Upper lobe of left lung (tissue), 4 donors: ENCODE results near the gene LRP8.

Experiments
- EP300 ChIP-seq, 4 donors: sonication (generic); formaldehyde crosslinking; IDR thresholded peaks; one replicate each; pipeline ENCODE4 v1.5.1; 2017; ENCODE audit warnings: antibody characterized with exemption in 4 of 4, control low read depth in 2 of 4
- POLR2A ChIP-seq, 4 donors: fragments of 450-650 bp; IDR thresholded peaks; one replicate each; pipeline ENCODE4 v1.5.1; 2016 to 2017; ENCODE audit warnings: antibody characterized with exemption in 4 of 4, mild to moderate bottlenecking in 2 of 4
- TF ChIP-seq, protein P1 (sequence below), 6 experiments: fragments of 450-650 bp in 4 of 6; fragments of 200-600 bp in 2 of 6; sonication (generic) in 2 of 6; IDR thresholded peaks; one replicate each; pipeline ENCODE4 v1.5.1; 2016 to 2019; ENCODE audit warnings: antibody characterized with exemption in 6 of 6

DNA sequence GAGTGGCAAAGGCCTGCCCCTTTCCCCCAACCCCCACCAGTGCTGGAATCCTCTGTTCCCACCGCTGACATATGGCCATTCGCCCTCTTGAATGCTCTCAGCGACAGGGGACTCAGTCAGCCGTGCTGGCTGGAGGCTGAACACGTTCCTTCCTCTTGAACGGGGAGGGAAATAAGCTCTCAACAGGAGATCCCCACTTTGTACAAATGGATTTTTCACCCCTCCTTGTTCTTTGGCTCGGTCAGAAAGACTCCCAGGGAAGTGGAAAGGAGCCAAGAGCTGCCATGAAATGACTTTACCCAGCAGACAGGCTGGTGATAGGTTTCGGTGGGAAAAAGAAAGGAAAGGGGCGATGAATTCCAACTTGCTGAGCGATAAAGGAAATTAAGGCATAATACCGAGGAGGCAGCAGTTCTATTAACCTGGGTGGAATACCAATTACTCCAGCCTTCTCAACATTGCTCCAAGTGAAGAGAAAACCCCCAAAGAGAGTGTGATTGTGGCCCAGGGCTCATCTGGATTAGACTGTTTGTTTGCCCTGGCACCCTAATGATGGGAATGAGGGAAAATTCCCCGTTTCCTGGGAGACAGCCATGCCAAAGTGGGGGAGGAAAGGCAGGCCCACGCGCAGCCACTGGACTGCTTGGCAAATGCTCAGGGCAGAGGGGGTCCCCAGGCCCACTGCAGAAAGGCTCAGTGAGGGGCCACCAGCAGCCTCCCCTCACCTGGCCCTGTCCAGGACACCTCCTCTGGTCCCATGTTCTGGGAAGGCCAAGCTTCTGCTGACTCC lies 23.9 kb downstream of the LRP8 start:
- TF ChIP-seq EP300 (IDR thresholded peaks at IDR 0.05), result no peak
- TF ChIP-seq, protein P1, sequence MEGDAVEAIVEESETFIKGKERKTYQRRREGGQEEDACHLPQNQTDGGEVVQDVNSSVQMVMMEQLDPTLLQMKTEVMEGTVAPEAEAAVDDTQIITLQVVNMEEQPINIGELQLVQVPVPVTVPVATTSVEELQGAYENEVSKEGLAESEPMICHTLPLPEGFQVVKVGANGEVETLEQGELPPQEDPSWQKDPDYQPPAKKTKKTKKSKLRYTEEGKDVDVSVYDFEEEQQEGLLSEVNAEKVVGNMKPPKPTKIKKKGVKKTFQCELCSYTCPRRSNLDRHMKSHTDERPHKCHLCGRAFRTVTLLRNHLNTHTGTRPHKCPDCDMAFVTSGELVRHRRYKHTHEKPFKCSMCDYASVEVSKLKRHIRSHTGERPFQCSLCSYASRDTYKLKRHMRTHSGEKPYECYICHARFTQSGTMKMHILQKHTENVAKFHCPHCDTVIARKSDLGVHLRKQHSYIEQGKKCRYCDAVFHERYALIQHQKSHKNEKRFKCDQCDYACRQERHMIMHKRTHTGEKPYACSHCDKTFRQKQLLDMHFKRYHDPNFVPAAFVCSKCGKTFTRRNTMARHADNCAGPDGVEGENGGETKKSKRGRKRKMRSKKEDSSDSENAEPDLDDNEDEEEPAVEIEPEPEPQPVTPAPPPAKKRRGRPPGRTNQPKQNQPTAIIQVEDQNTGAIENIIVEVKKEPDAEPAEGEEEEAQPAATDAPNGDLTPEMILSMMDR (IDR thresholded peaks at IDR 0.05), result no peak
- no peak for TF ChIP-seq POLR2A (IDR thresholded peaks at IDR 0.05)
